GM21515 (cell line): ENCODE measurements around the gene SLCO2B1.

Source experiments
- ATAC-seq: cut with Tn5 transposase; IDR thresholded peaks from one replicate; pipeline ENCODE4 v1.9.1; 2021; ENCODE audit not compliant: unreplicated experiment

SLCO2B1 gene

DNA sequence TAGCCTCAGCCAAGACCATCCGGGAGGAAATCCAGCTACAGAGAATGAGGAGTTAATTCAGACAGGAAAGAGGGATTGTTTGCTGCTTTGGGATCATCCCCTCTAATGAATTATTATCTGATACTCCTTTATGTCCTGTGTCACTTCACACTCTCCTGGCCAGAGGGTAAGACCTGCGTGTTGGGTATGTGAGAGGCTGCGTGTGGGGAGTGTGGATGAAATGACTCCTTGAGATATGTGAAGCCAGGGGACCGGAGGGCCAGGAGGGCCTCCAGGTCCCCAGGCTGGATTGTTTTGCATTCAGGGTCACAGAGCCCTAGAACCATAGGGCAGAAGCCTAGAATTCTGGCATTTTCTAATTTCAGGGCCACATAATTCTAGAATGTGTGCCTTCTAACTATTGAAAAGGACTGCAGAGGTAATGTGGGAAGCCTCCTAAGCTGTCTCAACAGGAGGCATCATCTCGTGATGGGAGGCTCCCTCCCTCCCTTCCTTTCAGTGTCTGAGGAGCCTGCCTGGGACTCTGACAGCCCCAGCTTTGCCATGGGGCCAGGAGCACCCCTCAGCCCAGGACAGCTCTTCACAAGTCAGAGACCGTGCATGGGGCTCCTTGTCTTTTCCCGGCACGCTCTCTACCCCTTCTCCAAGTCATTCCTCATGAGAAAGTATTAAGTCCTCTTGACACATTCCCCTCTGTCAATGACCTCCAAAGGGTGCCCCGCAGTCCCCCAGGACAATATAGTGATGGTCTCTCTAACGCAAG lies 93.3 kb downstream of the SLCO2B1 start:
- ATAC-seq: no peak

DNA sequence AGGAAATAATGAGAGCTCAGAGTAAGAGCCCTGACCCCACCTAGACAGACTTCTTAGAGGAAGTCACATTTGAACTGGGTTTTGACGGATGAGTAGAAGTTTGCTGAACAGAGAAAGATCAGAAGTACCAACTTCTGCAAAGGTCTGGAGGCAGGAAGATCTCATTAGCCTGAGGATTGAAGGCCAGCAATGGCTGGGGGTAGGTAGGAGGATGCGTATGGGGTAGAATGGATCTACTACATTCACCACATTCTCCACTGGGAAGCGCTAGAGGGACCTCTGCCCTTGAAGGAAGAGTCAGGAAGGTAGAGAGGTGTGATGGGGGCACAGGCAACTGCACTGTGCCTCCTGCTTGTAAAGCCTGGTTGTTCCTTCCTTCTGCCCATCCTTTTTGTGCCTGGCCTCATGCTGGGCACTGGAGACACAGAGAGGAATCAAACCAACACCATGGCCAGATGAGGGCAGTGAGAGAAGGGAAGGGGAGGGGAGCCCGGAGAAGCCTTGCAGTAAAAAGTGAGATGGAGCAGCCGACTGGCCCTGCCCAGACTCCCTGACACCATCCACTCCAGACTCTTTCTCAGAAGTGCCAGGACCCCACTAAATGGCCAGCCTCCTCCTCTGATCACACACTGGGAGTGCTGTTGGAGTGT lies 94.6 kb downstream of the SLCO2B1 start:
- ATAC-seq: no peak

DNA sequence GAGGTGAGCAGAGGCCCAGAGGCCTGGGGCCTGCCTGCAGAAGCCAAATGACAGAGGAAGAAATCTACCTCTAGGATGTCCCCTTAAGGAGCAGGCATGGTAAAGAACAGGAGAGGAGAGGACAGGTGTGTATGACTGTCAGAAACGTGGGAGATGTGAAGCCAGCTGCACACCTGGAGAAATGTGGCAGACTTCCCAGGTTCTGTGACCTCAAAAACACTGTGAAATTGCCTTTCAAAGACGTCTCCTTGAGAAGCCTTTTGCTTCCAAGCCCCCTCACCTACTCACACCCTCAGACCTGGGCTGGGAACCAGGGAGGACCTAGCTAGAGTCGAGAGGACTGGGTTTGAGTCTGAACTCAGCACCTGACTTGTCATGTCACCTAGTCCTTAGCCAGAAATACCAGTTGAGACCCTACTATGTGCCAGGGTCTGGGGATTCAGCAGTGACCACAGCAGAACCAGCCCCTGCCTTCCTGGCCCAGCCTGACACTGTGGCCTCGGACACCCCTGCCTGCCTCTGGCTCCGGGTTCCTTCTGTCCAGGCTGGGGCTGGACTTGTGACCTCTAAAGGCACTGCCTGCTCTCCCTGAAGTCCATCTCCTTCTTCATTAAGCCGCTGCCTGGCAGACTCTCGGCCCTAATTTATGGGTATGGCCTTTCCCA lies 95.2 kb downstream of the SLCO2B1 start:
- no peak for ATAC-seq

DNA sequence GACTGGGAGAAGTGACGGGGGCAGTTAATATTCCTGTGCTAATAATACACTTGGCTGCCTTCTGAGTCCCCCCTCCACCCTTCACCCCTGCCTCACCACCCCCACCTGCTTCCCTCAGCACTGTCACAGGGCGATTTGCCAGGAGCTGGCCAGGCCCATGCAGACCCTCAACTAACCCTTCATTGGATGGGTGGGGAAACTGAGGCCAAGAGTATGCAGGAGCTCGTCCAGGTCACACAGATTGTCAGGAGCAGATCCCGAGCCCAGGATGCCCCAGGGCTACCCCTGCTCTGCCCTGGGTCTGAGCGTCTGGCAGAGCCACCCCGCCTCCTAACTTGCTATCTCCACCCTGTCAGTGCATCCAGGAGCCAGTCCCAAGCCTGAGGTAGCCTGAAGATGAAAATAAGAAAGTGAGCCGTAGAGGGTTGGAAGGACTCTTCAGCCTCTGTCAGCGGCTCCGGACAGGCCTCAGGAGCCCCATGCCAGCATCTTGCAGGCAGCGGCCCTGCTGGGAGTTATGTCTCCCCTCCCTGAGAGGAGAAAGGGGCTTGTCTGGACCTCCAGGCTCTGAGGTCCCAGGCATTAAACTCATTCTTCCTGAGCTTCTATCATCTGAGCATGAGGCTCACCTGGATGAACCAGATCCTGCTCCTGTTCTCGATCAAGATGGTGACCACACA lies 95.9 kb downstream of the SLCO2B1 start:
- ATAC-seq: no peak

DNA sequence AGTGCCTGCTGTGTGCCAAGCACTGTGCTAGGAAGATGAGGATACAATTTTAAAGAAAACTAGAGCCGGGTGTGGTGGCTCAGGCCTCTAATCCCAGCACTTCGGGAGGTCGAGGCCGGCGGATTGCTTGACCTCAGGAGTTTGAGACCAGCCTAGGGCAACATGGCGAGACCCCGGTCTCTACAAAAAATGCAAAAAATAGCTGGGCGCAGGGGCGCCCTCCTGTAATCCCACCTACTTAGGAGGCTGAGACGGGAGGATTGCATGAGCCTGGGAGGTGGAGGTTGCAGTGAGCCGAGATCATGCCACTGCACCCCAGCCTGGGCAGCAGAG lies 98.0 kb downstream of the SLCO2B1 start:
- no peak for ATAC-seq

DNA sequence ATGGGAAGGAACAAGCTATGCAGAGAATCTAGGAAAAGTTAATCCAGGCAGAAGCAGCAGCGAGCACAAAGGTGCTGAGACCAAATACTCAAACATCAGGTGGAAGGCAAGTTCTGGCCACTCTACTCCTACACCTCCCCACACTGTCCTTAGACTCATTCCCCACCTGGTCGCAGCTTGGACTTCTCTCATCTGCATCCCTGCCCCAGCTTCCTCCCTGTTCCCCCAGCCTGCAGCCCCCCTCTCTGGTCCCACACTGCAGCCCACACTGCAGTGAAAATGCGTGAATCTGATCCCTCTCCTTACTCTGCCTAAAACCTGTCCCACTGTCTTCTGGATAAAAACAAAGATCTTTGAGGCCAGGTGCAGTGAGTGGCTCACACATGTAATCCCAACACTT lies 98.8 kb downstream of the SLCO2B1 start:
- ATAC-seq: no peak

DNA sequence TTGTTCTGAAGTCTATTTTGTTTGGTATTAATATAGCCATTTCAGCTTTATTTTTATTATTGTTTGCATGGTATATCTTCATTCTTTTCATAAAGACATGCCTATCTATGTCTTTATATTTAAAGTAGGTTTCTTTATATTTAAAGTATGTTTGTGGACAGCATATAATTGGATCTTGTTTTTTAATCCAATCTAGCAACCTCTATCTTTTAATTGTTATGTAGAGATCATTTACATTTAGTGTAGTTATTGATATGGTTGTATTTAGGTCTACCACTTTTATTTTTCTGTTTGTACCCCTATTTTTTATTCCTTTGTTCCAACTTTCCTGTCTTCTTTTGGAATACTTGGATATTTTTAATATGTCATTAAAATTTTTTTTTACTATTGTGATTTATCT lies 103.4 kb downstream of the SLCO2B1 start:
- no peak for ATAC-seq
